ENCODE data around the gene RARS2. TPM values are rescaled to one million over a fixed set of nuclear protein-coding genes. Genes with fewer than 3 reads are reported as not detected.

RARS2 gene
- total and polyA plus RNA-seq, 9 of the 15 experiments (the other 6 are each of a cell fraction or from before 2014, with no cell fraction given), result 30.0 to 92.7 (median 43.4) TPM

- Histone ChIP-seq H3K9me1 (ENCODE audit: control insufficient read depth, insufficient read depth, low read length) (no peaks in the 10 kb centered on the region), H3K4me3 (no peak overlapping the region), H3K4me1 (replicated peaks in 1 of 2; ENCODE audit: control insufficient read depth in 2 of 2, insufficient read depth in 2 of 2, low read length in 2 of 2) (no peaks in the 10 kb centered on the region), H3K27ac (ENCODE audit: extremely low read depth, low read depth, low read length) (no peak overlapping the region), H3K9me3 (replicated peaks; ENCODE audit: control insufficient read depth, insufficient read depth, low read depth, low read length) (no peaks in the 10 kb centered on the region), H3K79me2 (ENCODE audit: control insufficient read depth, insufficient read depth, low read length) (no peaks in the 10 kb centered on the region), H4K20me1 (replicated peaks; ENCODE audit: control insufficient read depth, insufficient read depth, low read length) (no peaks in the 10 kb centered on the region), H3K36me3 (ENCODE audit: control insufficient read depth, insufficient read depth, low read length) (peaks cover 74% of the 10 kb centered on the region; the same call in 2 of the 3 replicates), H3K27me3 (ENCODE audit: control insufficient read depth in 2 of 2, insufficient read depth in 2 of 2, low read length in 2 of 2) (no peaks in the 10 kb centered on the region), H3K4me2 (ENCODE audit: insufficient read depth, low read length) (no peak overlapping the region), H3K9ac (ENCODE audit: insufficient read depth in 1 of 2, low read depth in 2 of 2, low read length in 2 of 2) (no peak overlapping the region), H2AFZ (ENCODE audit: low read depth, low read length) (no peak overlapping the region)
- ATAC-seq (no peak), DNase-seq (ENCODE audit: extremely low read depth in 1 of 4, low spot score in 3 of 4) (no peak), FAIRE-seq (no peak)
- in situ Hi-C loops (cut with MboI) (no loop called here), intact Hi-C loops (cut with micrococcal nuclease) (no loop called here)
- CTCF ChIA-PET (ENCODE audit: low intra/inter-chr PET ratio), result no interaction called here
- BruUV-seq (replicated peaks), result no TSS peak
- 90% methylated on average over 8 of the region's 8 CpGs for WGBS (ENCODE audit: insufficient coverage, low coverage, missing lambda C conversion rate)
- POLR2A ChIA-PET, result interaction anchor here (0.6 to 1.7 kb wide), 2 partner anchors 12 to 15 kb away, joined by 3 read pairs; no protein-coding TSS in a partner anchor
- TF ChIP-seq NCOA4 (IDR thresholded peaks at IDR 0.05; ENCODE audit: partially characterized antibody), result no peak
- TF ChIP-seq ZC3H11A (IDR thresholded peaks at IDR 0.05; ENCODE audit: low read depth, low read length), result no peak
- TF ChIP-seq, protein P1, sequence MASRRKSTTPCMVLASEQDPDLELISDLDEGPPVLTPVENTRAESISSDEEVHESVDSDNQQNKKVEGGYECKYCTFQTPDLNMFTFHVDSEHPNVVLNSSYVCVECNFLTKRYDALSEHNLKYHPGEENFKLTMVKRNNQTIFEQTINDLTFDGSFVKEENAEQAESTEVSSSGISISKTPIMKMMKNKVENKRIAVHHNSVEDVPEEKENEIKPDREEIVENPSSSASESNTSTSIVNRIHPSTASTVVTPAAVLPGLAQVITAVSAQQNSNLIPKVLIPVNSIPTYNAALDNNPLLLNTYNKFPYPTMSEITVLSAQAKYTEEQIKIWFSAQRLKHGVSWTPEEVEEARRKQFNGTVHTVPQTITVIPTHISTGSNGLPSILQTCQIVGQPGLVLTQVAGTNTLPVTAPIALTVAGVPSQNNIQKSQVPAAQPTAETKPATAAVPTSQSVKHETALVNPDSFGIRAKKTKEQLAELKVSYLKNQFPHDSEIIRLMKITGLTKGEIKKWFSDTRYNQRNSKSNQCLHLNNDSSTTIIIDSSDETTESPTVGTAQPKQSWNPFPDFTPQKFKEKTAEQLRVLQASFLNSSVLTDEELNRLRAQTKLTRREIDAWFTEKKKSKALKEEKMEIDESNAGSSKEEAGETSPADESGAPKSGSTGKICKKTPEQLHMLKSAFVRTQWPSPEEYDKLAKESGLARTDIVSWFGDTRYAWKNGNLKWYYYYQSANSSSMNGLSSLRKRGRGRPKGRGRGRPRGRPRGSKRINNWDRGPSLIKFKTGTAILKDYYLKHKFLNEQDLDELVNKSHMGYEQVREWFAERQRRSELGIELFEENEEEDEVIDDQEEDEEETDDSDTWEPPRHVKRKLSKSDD (conservative IDR thresholded peaks at IDR 0.05; ENCODE audit: low read length), result no peak
- TF ChIP-seq XRCC3 (IDR thresholded peaks at IDR 0.05), result no peak
- TF ChIP-seq, protein P2, sequence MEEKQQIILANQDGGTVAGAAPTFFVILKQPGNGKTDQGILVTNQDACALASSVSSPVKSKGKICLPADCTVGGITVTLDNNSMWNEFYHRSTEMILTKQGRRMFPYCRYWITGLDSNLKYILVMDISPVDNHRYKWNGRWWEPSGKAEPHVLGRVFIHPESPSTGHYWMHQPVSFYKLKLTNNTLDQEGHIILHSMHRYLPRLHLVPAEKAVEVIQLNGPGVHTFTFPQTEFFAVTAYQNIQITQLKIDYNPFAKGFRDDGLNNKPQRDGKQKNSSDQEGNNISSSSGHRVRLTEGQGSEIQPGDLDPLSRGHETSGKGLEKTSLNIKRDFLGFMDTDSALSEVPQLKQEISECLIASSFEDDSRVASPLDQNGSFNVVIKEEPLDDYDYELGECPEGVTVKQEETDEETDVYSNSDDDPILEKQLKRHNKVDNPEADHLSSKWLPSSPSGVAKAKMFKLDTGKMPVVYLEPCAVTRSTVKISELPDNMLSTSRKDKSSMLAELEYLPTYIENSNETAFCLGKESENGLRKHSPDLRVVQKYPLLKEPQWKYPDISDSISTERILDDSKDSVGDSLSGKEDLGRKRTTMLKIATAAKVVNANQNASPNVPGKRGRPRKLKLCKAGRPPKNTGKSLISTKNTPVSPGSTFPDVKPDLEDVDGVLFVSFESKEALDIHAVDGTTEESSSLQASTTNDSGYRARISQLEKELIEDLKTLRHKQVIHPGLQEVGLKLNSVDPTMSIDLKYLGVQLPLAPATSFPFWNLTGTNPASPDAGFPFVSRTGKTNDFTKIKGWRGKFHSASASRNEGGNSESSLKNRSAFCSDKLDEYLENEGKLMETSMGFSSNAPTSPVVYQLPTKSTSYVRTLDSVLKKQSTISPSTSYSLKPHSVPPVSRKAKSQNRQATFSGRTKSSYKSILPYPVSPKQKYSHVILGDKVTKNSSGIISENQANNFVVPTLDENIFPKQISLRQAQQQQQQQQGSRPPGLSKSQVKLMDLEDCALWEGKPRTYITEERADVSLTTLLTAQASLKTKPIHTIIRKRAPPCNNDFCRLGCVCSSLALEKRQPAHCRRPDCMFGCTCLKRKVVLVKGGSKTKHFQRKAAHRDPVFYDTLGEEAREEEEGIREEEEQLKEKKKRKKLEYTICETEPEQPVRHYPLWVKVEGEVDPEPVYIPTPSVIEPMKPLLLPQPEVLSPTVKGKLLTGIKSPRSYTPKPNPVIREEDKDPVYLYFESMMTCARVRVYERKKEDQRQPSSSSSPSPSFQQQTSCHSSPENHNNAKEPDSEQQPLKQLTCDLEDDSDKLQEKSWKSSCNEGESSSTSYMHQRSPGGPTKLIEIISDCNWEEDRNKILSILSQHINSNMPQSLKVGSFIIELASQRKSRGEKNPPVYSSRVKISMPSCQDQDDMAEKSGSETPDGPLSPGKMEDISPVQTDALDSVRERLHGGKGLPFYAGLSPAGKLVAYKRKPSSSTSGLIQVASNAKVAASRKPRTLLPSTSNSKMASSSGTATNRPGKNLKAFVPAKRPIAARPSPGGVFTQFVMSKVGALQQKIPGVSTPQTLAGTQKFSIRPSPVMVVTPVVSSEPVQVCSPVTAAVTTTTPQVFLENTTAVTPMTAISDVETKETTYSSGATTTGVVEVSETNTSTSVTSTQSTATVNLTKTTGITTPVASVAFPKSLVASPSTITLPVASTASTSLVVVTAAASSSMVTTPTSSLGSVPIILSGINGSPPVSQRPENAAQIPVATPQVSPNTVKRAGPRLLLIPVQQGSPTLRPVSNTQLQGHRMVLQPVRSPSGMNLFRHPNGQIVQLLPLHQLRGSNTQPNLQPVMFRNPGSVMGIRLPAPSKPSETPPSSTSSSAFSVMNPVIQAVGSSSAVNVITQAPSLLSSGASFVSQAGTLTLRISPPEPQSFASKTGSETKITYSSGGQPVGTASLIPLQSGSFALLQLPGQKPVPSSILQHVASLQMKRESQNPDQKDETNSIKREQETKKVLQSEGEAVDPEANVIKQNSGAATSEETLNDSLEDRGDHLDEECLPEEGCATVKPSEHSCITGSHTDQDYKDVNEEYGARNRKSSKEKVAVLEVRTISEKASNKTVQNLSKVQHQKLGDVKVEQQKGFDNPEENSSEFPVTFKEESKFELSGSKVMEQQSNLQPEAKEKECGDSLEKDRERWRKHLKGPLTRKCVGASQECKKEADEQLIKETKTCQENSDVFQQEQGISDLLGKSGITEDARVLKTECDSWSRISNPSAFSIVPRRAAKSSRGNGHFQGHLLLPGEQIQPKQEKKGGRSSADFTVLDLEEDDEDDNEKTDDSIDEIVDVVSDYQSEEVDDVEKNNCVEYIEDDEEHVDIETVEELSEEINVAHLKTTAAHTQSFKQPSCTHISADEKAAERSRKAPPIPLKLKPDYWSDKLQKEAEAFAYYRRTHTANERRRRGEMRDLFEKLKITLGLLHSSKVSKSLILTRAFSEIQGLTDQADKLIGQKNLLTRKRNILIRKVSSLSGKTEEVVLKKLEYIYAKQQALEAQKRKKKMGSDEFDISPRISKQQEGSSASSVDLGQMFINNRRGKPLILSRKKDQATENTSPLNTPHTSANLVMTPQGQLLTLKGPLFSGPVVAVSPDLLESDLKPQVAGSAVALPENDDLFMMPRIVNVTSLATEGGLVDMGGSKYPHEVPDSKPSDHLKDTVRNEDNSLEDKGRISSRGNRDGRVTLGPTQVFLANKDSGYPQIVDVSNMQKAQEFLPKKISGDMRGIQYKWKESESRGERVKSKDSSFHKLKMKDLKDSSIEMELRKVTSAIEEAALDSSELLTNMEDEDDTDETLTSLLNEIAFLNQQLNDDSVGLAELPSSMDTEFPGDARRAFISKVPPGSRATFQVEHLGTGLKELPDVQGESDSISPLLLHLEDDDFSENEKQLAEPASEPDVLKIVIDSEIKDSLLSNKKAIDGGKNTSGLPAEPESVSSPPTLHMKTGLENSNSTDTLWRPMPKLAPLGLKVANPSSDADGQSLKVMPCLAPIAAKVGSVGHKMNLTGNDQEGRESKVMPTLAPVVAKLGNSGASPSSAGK (IDR thresholded peaks at IDR 0.05), result no peak
- no peak for TF ChIP-seq CREB3 (tag; conservative IDR thresholded peaks at IDR 0.05; ENCODE audit: low read depth)
- no peak for TF ChIP-seq HMG20A (CRISPR knock-in tag; conservative IDR thresholded peaks at IDR 0.05)
- no peak for TF ChIP-seq TAL1 (IDR thresholded peaks at IDR 0.05)
These were observed 71.3 kb downstream of the RARS2 start for GRCh38 chr6:87518453-87518852.

All from K562 (cell line).